SK-MEL-5 (cell line): ENCODE measurements around the gene HYKK. TPM values are rescaled to one million over a fixed set of nuclear protein-coding genes. Genes with fewer than 3 reads are reported as not detected.
A peak's percentile ranks its signal among the peaks of the same experiment; 100 is the strongest.
"Not testable (repeated sequence)": the region's sequence is repeated elsewhere in the genome, so short reads cannot be mapped to it uniquely, and the experiment has no call there.

Experiments
- DNase-seq: peaks from one replicate; pipeline ENCODE4 v3.0.0-alpha.2; 2016; ENCODE audit warnings: low read depth, low spot score
- in situ Hi-C: cut with HindIII; loops from 2 replicates; pipeline ENCODE4 v1.10.0; 2016; ENCODE audit warnings: low sequenced_read_pairs, high pct_unique_total_duplicates, low pct_unique_long_range_greater_than_20kb
- total RNA-seq: library from RNA; depleted of rRNA; stranded (reverse); fragments of >200 nt; shearing (Covaris generic); gene quantifications from 2 replicates; pipeline ENCODE4 v1.2.3, GENCODE V29; 2014

HYKK gene
- total RNA-seq, 1 experiment from 2014 or later: 4.8 TPM

- DNase-seq: no peak
- in situ Hi-C loops: no loop called here
These were observed 30.0 kb downstream of the HYKK start for GRCh38 chr15:78537266-78537905.

DNA sequence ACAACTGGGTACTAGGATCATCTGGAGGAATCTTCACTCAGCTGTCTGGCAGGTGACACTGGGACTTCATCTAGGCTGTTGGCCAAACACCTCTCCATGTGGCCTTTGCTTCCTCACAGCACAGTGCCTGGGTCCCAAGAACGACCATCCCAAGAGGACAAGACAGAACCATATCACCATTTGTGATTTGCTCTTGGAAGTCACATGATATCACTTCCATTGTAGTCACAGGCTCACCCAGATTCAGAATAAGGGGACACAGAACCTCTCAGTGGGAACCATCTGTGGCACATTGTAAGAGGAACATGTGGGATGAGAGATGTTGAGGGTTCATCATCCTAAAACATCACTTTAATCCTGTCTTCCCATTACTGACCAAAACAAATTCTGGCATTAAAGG lies 31.0 kb downstream of the HYKK start:
- no peak for DNase-seq
- in situ Hi-C loops: no loop called here

DNA sequence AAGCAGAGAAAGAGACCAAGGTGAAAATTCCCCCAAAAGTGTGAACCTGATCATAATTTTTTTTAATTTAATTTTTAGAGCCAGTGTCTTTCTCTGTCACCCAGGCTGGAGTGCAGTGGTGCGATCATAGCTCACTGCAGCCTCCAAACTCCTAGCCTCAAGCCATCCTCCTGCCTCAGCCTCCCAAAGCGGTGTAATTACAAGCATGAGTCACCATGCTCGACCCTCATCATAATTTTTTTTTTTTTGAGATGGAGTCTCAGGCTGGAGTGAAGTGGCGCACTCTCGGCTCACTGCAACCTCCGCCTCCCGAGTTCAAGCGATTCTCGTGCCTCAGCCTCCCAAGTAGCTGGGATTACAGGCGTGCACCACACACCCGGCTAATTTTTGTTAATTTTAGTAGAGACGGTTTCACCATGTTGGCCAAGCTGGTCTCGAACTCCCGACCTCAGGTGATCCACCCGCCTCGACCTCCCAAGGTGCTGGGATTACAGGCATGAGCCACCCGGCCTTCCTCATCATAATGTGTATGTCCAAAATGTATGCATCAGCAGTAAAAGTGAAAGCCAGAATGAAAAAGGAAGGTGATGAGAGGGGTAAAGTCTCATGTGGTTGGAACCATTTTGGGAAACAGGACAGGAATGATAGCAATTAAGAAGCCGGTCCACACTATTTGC lies 32.2 kb downstream of the HYKK start:
- DNase-seq, in situ Hi-C loops: not testable (repeated sequence)

GRCh38 chr15:78540141-78540870 lies 32.9 kb downstream of the HYKK start, which contains the start of gene PSMA4:
Gene PSMA4 (plus strand): TSS chr15:78540444. CDS start chr15:78541928, 1,484 bp downstream.
- DNase-seq: peak; percentile 90
- in situ Hi-C loops: no loop called here

- in situ Hi-C loops: no loop called here
- peak; percentile 3 for DNase-seq
These were observed 33.7 kb downstream of the HYKK start for GRCh38 chr15:78540871-78541743.

GRCh38 chr15:78541744-78542034 lies 34.3 kb downstream of the HYKK start:
- in situ Hi-C loops: no loop called here
- DNase-seq: no peak

- in situ Hi-C loops: no loop called here
- no peak for DNase-seq
These were observed 35.3 kb downstream of the HYKK start for GRCh38 chr15:78542647-78543046.

- no peak for DNase-seq
- in situ Hi-C loops: no loop called here
These were observed 42.8 kb downstream of the HYKK start for GRCh38 chr15:78550194-78550593.

DNA sequence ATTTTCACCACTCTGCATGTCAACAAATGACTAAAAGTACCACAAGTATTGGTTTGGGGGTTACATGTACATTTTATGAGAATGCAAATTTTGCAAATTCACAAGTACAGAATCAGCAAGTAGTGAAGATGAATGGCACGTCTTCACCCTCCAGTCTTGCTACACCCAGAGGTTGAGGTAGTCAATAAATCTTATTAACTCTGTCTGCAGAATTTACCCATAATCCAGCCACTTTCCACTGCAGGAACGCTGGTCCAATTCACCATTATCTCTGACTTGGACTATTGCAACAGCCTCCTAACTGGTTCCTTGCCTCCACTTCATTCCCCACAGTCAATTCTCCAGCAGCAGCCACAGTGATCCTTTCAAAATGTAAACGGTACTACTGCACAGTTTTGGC lies 43.4 kb downstream of the HYKK start:
- DNase-seq: no peak
- in situ Hi-C loops: no loop called here

DNA sequence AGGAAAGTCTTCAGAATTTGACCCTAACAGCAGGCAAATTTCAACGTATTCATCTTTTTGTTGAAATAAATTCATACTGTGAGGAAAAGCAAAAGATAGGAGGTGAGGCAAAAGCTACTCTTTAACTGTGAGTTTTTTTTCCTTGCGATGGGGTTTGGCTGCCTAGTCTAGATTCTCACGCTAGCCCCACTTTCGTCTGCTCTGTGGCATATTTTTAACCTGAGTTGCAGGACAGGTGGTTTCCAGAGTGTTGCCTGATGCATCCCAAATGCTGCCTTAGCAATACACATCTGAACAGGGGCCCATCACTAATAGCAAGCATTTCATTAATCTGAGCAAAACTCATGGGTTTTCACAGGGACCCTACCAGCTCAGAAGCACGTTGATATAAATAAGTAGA lies 44.5 kb downstream of the HYKK start:
- in situ Hi-C loops: no loop called here
- no peak for DNase-seq

DNA sequence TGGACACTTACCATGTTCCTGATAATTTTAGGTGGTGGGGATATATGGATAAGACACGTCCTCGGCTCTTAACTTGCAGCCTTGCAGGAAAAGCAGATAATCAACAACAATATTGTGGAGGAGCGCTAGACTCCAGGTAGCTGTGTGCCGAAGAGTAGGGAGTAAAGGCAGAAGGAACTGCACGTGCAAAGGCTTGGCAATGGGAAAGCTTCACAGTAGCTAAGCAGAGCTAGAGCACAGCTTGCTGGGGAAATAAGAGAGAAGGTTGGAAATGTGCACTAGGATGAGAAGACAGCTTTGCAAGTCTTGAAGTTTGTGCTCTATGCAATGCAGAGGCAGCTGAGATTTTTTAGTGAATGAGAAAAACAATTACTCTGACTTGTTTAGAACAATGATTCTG lies 45.2 kb downstream of the HYKK start:
- in situ Hi-C loops: no loop called here
- no peak for DNase-seq

GRCh38 chr15:78560201-78560600 lies 52.8 kb downstream of the HYKK start:
- in situ Hi-C loops, DNase-seq: not testable (repeated sequence)

DNA sequence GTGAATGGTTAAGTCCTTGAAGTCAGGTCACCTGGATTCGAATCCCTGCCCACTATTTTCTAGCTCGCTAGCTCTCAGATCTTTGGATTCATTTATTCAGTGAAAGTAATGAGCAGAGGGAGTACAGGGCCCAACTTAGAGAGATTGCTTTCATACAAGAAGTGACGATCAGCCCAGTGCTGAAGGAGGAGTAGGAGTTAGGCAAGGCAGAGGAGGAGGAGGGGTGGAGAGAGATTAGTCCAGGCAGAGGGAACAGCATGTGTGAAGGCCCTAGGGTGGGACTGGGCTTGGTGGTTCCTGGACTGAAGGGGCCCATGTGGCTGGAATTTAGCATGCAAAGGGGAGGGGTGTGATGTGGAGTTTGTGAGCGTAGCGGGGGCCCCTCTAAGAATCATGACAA lies 54.1 kb downstream of the HYKK start:
- DNase-seq: no peak
- in situ Hi-C loops: no loop called here

- in situ Hi-C loops: no loop called here
- DNase-seq: no peak
These were observed 55.7 kb downstream of the HYKK start for GRCh38 chr15:78563092-78563491.

GRCh38 chr15:78564743-78565096 lies 57.3 kb downstream of the HYKK start:
- no peak for DNase-seq
- in situ Hi-C loops: no loop called here

GRCh38 chr15:78565097-78565950 lies 57.9 kb downstream of the HYKK start, which contains the start of gene CHRNA5:
Gene CHRNA5 (plus strand): TSS chr15:78565520. CDS start chr15:78565720, 200 bp downstream.
- in situ Hi-C loops: no loop called here
- DNase-seq: peak; percentile 86
